K562 (cell line): ENCODE data around the gene CREB3L1. TPM values are rescaled to one million over a fixed set of nuclear protein-coding genes. Genes with fewer than 3 reads are reported as not detected.

ENCODE experiments used
- FOSL1 ChIP-seq: fragments of 200-800 bp; sonication (Bioruptor generic); conservative IDR thresholded peaks from 2 replicates; pipeline ENCODE4 v1.6.1; 2016; ENCODE audit warnings: missing genetic modification characterization, missing compliant biosample characterization
- FOXA3 ChIP-seq, 2 experiments: fragments of 450-650 bp in 1 of 2; sonication (generic) in 1 of 2; formaldehyde crosslinking; IDR thresholded peaks in 1 of 2; conservative IDR thresholded peaks in 1 of 2; 2 replicates each; pipeline versions ENCODE4 v1.4.0 to v1.8.0; 2020 to 2022; ENCODE audit warnings: mild to moderate bottlenecking in 2 of 2, missing genetic modification reagents in 1 of 2
- FOXP1 ChIP-seq: sonication (generic); formaldehyde crosslinking; IDR thresholded peaks from 2 replicates; pipeline ENCODE4 v1.8.0; 2022; ENCODE audit warnings: mild to moderate bottlenecking, missing genetic modification reagents
- polyA plus RNA-seq, 8 experiments: library from polyadenylated mRNA; depleted of rRNA in 4 of 8; stranded (reverse) in 5 of 8; unstranded in 3 of 8; fragments of >200 nt; fragmentation: Nextera tagmentation in 2 of 8; fragmentation: Illumina TruSeq in 1 of 8; extraction: Ambion mirVana in 2 of 8; extraction: Trizol in 1 of 8; gene quantifications; 2 replicates each; pipeline versions ENCODE4 v1.2.1 to v1.2.3, GENCODE V29; 2011 to 2014; ENCODE audit warnings: inconsistent platforms in 1 of 8, missing spikeins in 1 of 8
- total RNA-seq, 7 experiments: library from RNA; depleted of rRNA in 6 of 7; stranded (reverse); fragments of >200 nt in 6 of 7; fragmentation: Illumina TruSeq in 2 of 7; extraction: Trizol in 2 of 7; gene quantifications; 2 replicates each; pipeline versions ENCODE4 v1.2.1 to v1.2.3, GENCODE V29; 2011 to 2021; ENCODE audit warnings: low replicate concordance in 1 of 7
- TF ChIP-seq, protein P1 (sequence below): sonication (generic); formaldehyde crosslinking; IDR thresholded peaks from 2 replicates; pipeline ENCODE4 v1.8.0; 2022; ENCODE audit warnings: mild to moderate bottlenecking, missing genetic modification reagents
- TF ChIP-seq, protein P2 (sequence below): IDR thresholded peaks from 2 replicates; pipeline ENCODE4 v1.6.1; 2016; ENCODE audit warnings: missing genetic modification characterization, missing compliant biosample characterization

The CREB3L1 gene
- total and polyA plus RNA-seq, 9 of the 15 experiments (the other 6 are each of a cell fraction or from before 2014, with no cell fraction given): 1.2 to 27.6 (median 3.7) TPM

DNA sequence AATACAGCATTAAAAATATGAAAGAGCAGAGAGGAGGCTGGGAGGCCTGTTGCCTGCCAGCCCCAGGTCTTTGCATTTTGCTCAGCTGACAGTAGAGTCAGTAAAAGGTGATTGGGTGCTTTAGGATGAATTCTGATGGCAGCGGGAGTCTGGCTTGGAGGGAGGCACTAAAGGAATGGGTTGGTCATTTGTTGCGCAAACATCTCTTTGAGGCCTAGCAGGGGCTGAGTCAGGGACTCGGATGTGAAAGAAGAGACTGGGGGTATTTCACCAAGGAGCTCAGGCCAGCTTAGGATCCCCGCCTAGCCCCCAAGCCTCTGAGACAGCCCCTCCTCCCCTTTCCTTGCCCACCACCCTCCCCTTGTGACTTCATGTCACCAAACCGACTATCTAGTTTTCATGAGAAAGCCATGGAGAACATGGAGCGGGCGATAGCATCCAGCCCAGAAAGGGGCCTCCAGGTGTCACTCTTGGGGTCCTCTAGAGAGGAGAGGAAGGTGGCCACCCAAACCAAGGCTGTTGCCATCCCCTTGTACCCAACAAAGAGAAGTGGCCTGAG, 79.5 kb downstream of the CREB3L1 start (continued):
- TF ChIP-seq FOSL1 (tag) (peak; percentile 30; the same call in 1 of the 2 replicates), FOXA3 (CRISPR knock-in tag; conservative IDR thresholded peaks at IDR 0.05 in 1 of 2, IDR thresholded peaks at IDR 0.05 in 1 of 2) (no peak), FOXP1 (CRISPR knock-in tag) (0 out of 2 replicates have a peak, but pooled peaks have one; percentile 39)
- TF ChIP-seq, protein P1, sequence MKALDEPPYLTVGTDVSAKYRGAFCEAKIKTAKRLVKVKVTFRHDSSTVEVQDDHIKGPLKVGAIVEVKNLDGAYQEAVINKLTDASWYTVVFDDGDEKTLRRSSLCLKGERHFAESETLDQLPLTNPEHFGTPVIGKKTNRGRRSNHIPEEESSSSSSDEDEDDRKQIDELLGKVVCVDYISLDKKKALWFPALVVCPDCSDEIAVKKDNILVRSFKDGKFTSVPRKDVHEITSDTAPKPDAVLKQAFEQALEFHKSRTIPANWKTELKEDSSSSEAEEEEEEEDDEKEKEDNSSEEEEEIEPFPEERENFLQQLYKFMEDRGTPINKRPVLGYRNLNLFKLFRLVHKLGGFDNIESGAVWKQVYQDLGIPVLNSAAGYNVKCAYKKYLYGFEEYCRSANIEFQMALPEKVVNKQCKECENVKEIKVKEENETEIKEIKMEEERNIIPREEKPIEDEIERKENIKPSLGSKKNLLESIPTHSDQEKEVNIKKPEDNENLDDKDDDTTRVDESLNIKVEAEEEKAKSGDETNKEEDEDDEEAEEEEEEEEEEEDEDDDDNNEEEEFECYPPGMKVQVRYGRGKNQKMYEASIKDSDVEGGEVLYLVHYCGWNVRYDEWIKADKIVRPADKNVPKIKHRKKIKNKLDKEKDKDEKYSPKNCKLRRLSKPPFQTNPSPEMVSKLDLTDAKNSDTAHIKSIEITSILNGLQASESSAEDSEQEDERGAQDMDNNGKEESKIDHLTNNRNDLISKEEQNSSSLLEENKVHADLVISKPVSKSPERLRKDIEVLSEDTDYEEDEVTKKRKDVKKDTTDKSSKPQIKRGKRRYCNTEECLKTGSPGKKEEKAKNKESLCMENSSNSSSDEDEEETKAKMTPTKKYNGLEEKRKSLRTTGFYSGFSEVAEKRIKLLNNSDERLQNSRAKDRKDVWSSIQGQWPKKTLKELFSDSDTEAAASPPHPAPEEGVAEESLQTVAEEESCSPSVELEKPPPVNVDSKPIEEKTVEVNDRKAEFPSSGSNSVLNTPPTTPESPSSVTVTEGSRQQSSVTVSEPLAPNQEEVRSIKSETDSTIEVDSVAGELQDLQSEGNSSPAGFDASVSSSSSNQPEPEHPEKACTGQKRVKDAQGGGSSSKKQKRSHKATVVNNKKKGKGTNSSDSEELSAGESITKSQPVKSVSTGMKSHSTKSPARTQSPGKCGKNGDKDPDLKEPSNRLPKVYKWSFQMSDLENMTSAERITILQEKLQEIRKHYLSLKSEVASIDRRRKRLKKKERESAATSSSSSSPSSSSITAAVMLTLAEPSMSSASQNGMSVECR: 0 out of 2 replicates have a peak, but pooled peaks have one; percentile 39
- TF ChIP-seq, protein P2, sequence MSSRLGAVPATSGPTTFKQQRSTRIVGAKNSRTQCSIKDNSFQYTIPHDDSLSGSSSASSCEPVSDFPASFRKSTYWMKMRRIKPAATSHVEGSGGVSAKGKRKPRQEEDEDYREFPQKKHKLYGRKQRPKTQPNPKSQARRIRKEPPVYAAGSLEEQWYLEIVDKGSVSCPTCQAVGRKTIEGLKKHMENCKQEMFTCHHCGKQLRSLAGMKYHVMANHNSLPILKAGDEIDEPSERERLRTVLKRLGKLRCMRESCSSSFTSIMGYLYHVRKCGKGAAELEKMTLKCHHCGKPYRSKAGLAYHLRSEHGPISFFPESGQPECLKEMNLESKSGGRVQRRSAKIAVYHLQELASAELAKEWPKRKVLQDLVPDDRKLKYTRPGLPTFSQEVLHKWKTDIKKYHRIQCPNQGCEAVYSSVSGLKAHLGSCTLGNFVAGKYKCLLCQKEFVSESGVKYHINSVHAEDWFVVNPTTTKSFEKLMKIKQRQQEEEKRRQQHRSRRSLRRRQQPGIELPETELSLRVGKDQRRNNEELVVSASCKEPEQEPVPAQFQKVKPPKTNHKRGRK (tag): no peak
